ENCODE results near the gene RPTOR. TPM values are rescaled to one million over a fixed set of nuclear protein-coding genes. Genes with fewer than 3 reads are reported as not detected.
A peak's percentile ranks its signal among the peaks of the same experiment; 100 is the strongest.
"Not testable (repeated sequence)": the region's sequence is repeated elsewhere in the genome, so short reads cannot be mapped to it uniquely, and the experiment has no call there.

The RPTOR gene
- total RNA-seq, 2 experiments from 2014 or later: 32.4 to 35.4 TPM

- CTCF ChIA-PET: no interaction called here
- Mint-ChIP-seq H3K27me3 (ENCODE audit: low read depth) (no peaks in the 10 kb centered on the region), H3K4me3 (no peak overlapping the region), H3K27ac (no peak overlapping the region), H3K9me3 (no peaks in the 10 kb centered on the region), H3K36me3 (ENCODE audit: low read depth) (peaks cover 12% of the 10 kb centered on the region), H3K4me1 (ENCODE audit: low read depth) (peaks cover 19% of the 10 kb centered on the region)
- intact Hi-C loops (cut with micrococcal nuclease): no loop called here
- no peak for DNase-seq
Measured at GRCh38 chr17:80568246-80568645, 23.6 kb downstream of the RPTOR start.

- CTCF ChIA-PET: no interaction called here
Measured at GRCh38 chr17:80569924-80570323, 25.3 kb downstream of the RPTOR start.

GRCh38 chr17:80573701-80574100, 29.1 kb downstream of the RPTOR start:
- Mint-ChIP-seq H3K36me3 (ENCODE audit: low read depth) (peaks cover 16% of the 10 kb centered on the region), H3K9me3 (no peaks in the 10 kb centered on the region), H3K27ac (no peak overlapping the region), H3K4me1 (ENCODE audit: low read depth) (peaks cover 29% of the 10 kb centered on the region), H3K27me3 (ENCODE audit: low read depth) (no peaks in the 10 kb centered on the region), H3K4me3 (no peak overlapping the region)
- CTCF ChIA-PET: interaction anchor here (1.0 to 2.1 kb wide), 3 partner anchors 76 to 146 kb away, joined by 3 to 5 read pairs (median 4); no protein-coding TSS in a partner anchor
- DNase-seq: no peak
- intact Hi-C loops (cut with micrococcal nuclease): loop anchor here (2.0 kb wide), 2 partner anchors 99 to 325 kb away; no protein-coding TSS in a partner anchor

More at GRCh38 chr17:80569924-80570323, 25.3 kb downstream of the RPTOR start:
- H3K36me3 Mint-ChIP-seq (ENCODE audit: low read depth): peaks cover 15% of the 10 kb centered on the region
- H3K27me3 Mint-ChIP-seq (ENCODE audit: low read depth): no peaks in the 10 kb centered on the region
- no peak for DNase-seq
- H3K9me3 Mint-ChIP-seq: no peaks in the 10 kb centered on the region
- intact Hi-C loops (cut with micrococcal nuclease): no loop called here
- H3K27ac Mint-ChIP-seq: no peak overlapping the region
- H3K4me1 Mint-ChIP-seq (ENCODE audit: low read depth): peaks cover 18% of the 10 kb centered on the region
- H3K4me3 Mint-ChIP-seq: no peak overlapping the region

- H3K36me3 Mint-ChIP-seq (ENCODE audit: low read depth): peaks cover 16% of the 10 kb centered on the region
- H3K27me3 Mint-ChIP-seq (ENCODE audit: low read depth): no peaks in the 10 kb centered on the region
- no peaks in the 10 kb centered on the region for H3K9me3 Mint-ChIP-seq
- peaks cover 26% of the 10 kb centered on the region for H3K4me1 Mint-ChIP-seq (ENCODE audit: low read depth)
- intact Hi-C loops (cut with micrococcal nuclease): loop anchor here (2.0 kb wide), 2 partner anchors 100 to 324 kb away; no protein-coding TSS in a partner anchor
- CTCF ChIA-PET: interaction anchor here (0.6 to 2.1 kb wide), 6 partner anchors 11 to 481 kb away, joined by 3 to 10 read pairs (median 4); no protein-coding TSS in a partner anchor
- no peak overlapping the region for H3K27ac Mint-ChIP-seq
- no peak for DNase-seq
- H3K4me3 Mint-ChIP-seq: no peak overlapping the region
Measured at GRCh38 chr17:80574496-80574895, 29.9 kb downstream of the RPTOR start.

- peaks cover 24% of the 10 kb centered on the region for H3K4me1 Mint-ChIP-seq (ENCODE audit: low read depth)
- no peaks in the 10 kb centered on the region for H3K27me3 Mint-ChIP-seq (ENCODE audit: low read depth)
- CTCF ChIA-PET: interaction anchor here (0.5 to 2.1 kb wide), 32 partner anchors 9 to 448 kb away, joined by 3 to 17 read pairs (median 4); partner anchors contain the start of gene NPTX1
- H3K9me3 Mint-ChIP-seq: no peaks in the 10 kb centered on the region
- no peak overlapping the region for H3K4me3 Mint-ChIP-seq
- H3K27ac Mint-ChIP-seq: no peak overlapping the region
- intact Hi-C loops (cut with micrococcal nuclease): loop anchor here (1.0 to 5.0 kb wide), 5 partner anchors 31 to 407 kb away; partner anchors contain the start of gene RPTOR
- H3K36me3 Mint-ChIP-seq (ENCODE audit: low read depth): peaks cover 13% of the 10 kb centered on the region
- DNase-seq: peak; percentile 97
Measured at GRCh38 chr17:80575057-80575875, 30.6 kb downstream of the RPTOR start.

GRCh38 chr17:80577876-80578570, 33.4 kb downstream of the RPTOR start:
- H3K36me3 Mint-ChIP-seq (ENCODE audit: low read depth): peaks cover 8% of the 10 kb centered on the region
- CTCF ChIA-PET: interaction anchor here (0.6 to 1.3 kb wide), 3 partner anchors 13 to 234 kb away, joined by 3 to 4 read pairs (median 3); no protein-coding TSS in a partner anchor
- H3K27ac Mint-ChIP-seq: no peak overlapping the region
- H3K4me3 Mint-ChIP-seq: no peak overlapping the region
- peaks cover 29% of the 10 kb centered on the region for H3K4me1 Mint-ChIP-seq (ENCODE audit: low read depth)
- intact Hi-C loops (cut with micrococcal nuclease): loop anchor here (5.0 kb wide), 1 partner anchor 404 kb away; no protein-coding TSS in a partner anchor
- no peaks in the 10 kb centered on the region for H3K27me3 Mint-ChIP-seq (ENCODE audit: low read depth)
- no peaks in the 10 kb centered on the region for H3K9me3 Mint-ChIP-seq
- no peak for DNase-seq

GRCh38 chr17:80578668-80579388, 34.2 kb downstream of the RPTOR start:
- intact Hi-C loops (cut with micrococcal nuclease): loop anchor here (5.0 kb wide), 1 partner anchor 403 kb away; no protein-coding TSS in a partner anchor
- H3K27me3 Mint-ChIP-seq (ENCODE audit: low read depth): not testable (repeated sequence)

GRCh38 chr17:80582165-80582564, 37.5 kb downstream of the RPTOR start:
- no peak for DNase-seq
- no peaks in the 10 kb centered on the region for H3K27me3 Mint-ChIP-seq (ENCODE audit: low read depth)
- H3K9me3 Mint-ChIP-seq: no peaks in the 10 kb centered on the region
- H3K4me1 Mint-ChIP-seq (ENCODE audit: low read depth): peaks cover 42% of the 10 kb centered on the region
- no peak overlapping the region for H3K27ac Mint-ChIP-seq
- CTCF ChIA-PET: interaction anchor here (0.7 kb wide), 1 partner anchor 109 kb away, joined by 3 read pairs; no protein-coding TSS in a partner anchor
- peaks cover 4% of the 10 kb centered on the region for H3K36me3 Mint-ChIP-seq (ENCODE audit: low read depth)
- intact Hi-C loops (cut with micrococcal nuclease): no loop called here
- no peak overlapping the region for H3K4me3 Mint-ChIP-seq

More at GRCh38 chr17:80578668-80579388, 34.2 kb downstream of the RPTOR start:
- H3K4me3 Mint-ChIP-seq; DNase-seq; H3K27ac Mint-ChIP-seq; H3K9me3 Mint-ChIP-seq; H3K36me3 Mint-ChIP-seq (ENCODE audit: low read depth): not testable (repeated sequence)
- peaks cover 31% of the 10 kb centered on the region for H3K4me1 Mint-ChIP-seq (ENCODE audit: low read depth)
- CTCF ChIA-PET: interaction anchor here (0.8 kb wide), 1 partner anchor 26 kb away, joined by 3 read pairs; no protein-coding TSS in a partner anchor

- no peak overlapping the region for H3K27ac Mint-ChIP-seq
Measured at GRCh38 chr17:80584176-80584905, 39.7 kb downstream of the RPTOR start.

GRCh38 chr17:80585890-80586845, 41.5 kb downstream of the RPTOR start:
- H3K27me3 Mint-ChIP-seq (ENCODE audit: low read depth): no peaks in the 10 kb centered on the region
- H3K27ac Mint-ChIP-seq: peak overlapping the region; percentile 58
- peaks cover 3% of the 10 kb centered on the region for H3K36me3 Mint-ChIP-seq (ENCODE audit: low read depth)
- H3K4me1 Mint-ChIP-seq (ENCODE audit: low read depth): peaks cover 56% of the 10 kb centered on the region
- intact Hi-C loops (cut with micrococcal nuclease): no loop called here
- CTCF ChIA-PET: interaction anchor here (0.6 to 1.9 kb wide), 3 partner anchors 11 to 69 kb away, joined by 3 to 5 read pairs (median 4); no protein-coding TSS in a partner anchor
- H3K9me3 Mint-ChIP-seq: no peaks in the 10 kb centered on the region
- peak overlapping the region; percentile 12 for H3K4me3 Mint-ChIP-seq
- no peak for DNase-seq

More at GRCh38 chr17:80584176-80584905, 39.7 kb downstream of the RPTOR start:
- peaks cover 3% of the 10 kb centered on the region for H3K36me3 Mint-ChIP-seq (ENCODE audit: low read depth)
- no peaks in the 10 kb centered on the region for H3K27me3 Mint-ChIP-seq (ENCODE audit: low read depth)
- no peaks in the 10 kb centered on the region for H3K9me3 Mint-ChIP-seq
- intact Hi-C loops (cut with micrococcal nuclease): no loop called here
- CTCF ChIA-PET: interaction anchor here (1.3 to 2.8 kb wide), 3 partner anchors 9 to 111 kb away, joined by 3 to 17 read pairs (median 3); no protein-coding TSS in a partner anchor
- H3K4me3 Mint-ChIP-seq: no peak overlapping the region
- peaks cover 47% of the 10 kb centered on the region for H3K4me1 Mint-ChIP-seq (ENCODE audit: low read depth)
- no peak for DNase-seq

Data from activated naive CD4-positive, alpha-beta T cell treated with anti-CD3 and anti-CD28 coated beads for 36 hours (primary cell).